Mucosa of descending colon (tissue), 3 donors: Measurements from ENCODE around the gene CD300LG. TPM values are rescaled to one million over a fixed set of nuclear protein-coding genes. Genes with fewer than 3 reads are reported as not detected.

Experiments used
- ATAC-seq: fragments of 200-7000 bp; cut with Tn5 transposase; one replicate; pipeline ENCODE4 v1.9.1; 2020; ENCODE audit warnings: mild to moderate bottlenecking, moderate library complexity
- DNase-seq, 3 donors: peaks; one replicate each; pipeline ENCODE4 v3.0.0-alpha.2; 2020
- H3K36me3 ChIP-seq: fragments of 200-600 bp; one replicate; pipeline ENCODE4 v1.8.0; 2021; ENCODE audit warnings: low read depth, mild to moderate bottlenecking
- H3K4me1 ChIP-seq: fragments of 200-600 bp; one replicate; pipeline ENCODE4 v1.8.0; 2021; ENCODE audit warnings: low read depth, mild to moderate bottlenecking
- H3K4me3 ChIP-seq: fragments of 200-600 bp; one replicate; pipeline ENCODE4 v1.8.0; 2021; ENCODE audit warnings: mild to moderate bottlenecking
- H3K9me3 ChIP-seq: fragments of 200-600 bp; one replicate; pipeline ENCODE4 v1.8.0; 2021; ENCODE audit warnings: mild to moderate bottlenecking
- CTCF ChIP-seq: fragments of 200-600 bp; IDR thresholded peaks from one replicate; pipeline ENCODE4 v1.8.0; 2022; ENCODE audit warnings: antibody characterized with exemption, mild to moderate bottlenecking
- intact Hi-C, 2 donors: fragments of 100-400 bp; cut with DNase I in 1 of 2; cut with micrococcal nuclease in 1 of 2; formaldehyde crosslinking; loops; one replicate each; pipeline versions ENCODE4 v1.11.0 to v1.11.1; 2022; cut with DNase I, micrococcal nuclease
- total RNA-seq, 3 donors: library from RNA; stranded (reverse); fragmentation: NEBNext Ultra II Directional in 2 of 3; extraction: Animal tissue kit (Norgen Biotek cat#: 25700) in 2 of 3; gene quantifications; one replicate each; pipeline versions ENCODE4 v1.2.1 to v1.2.4, GENCODE V29; 2021 to 2023
- donor health status: DM: no; HTN: no; CAD: no; lungs with moderate emphysema.
- donor health status: DM: no; HTN: no; CAD: no.
- donor health status: DM: no; HTN: yes; CAD: no.

CD300LG gene
- total RNA-seq, 3 donors from 2014 or later: 1.3 TPM; not detected in 2

GRCh38 chr17:43848601-43849000 is 1.6 kb downstream of the CD300LG start:
- no peak for DNase-seq
- H3K4me3 ChIP-seq: no peak overlapping the region
- no peaks in the 10 kb centered on the region for H3K9me3 ChIP-seq
- no peak for TF ChIP-seq CTCF
- intact Hi-C loops: no loop called here
- ATAC-seq: no peak
- H3K4me1 ChIP-seq: no peaks in the 10 kb centered on the region
- H3K36me3 ChIP-seq: no peaks in the 10 kb centered on the region

GRCh38 chr17:43849116-43849515 is 2.1 kb downstream of the CD300LG start:
- no peak for TF ChIP-seq CTCF
- ATAC-seq (no peak), DNase-seq (no peak)
- no peak overlapping the region for H3K4me3 ChIP-seq
- intact Hi-C loops: no loop called here
- no peaks in the 10 kb centered on the region for H3K36me3 ChIP-seq
- no peaks in the 10 kb centered on the region for H3K4me1 ChIP-seq
- H3K9me3 ChIP-seq: no peaks in the 10 kb centered on the region

GRCh38 chr17:43852571-43852970 is 5.6 kb downstream of the CD300LG start:
- Histone ChIP-seq H3K9me3 (no peaks in the 10 kb centered on the region), H3K4me3 (no peak overlapping the region), H3K36me3 (no peaks in the 10 kb centered on the region), H3K4me1 (no peaks in the 10 kb centered on the region)
- DNase-seq: no peak
- intact Hi-C loops: no loop called here
- no peak for ATAC-seq
- no peak for TF ChIP-seq CTCF

- no peaks in the 10 kb centered on the region for H3K4me1 ChIP-seq
- DNase-seq (peak in 1 of 3 donors; percentile 13), ATAC-seq (no peak)
- H3K9me3 ChIP-seq: no peaks in the 10 kb centered on the region
- TF ChIP-seq CTCF: no peak
- H3K4me3 ChIP-seq: no peak overlapping the region
- intact Hi-C loops: no loop called here
- no peaks in the 10 kb centered on the region for H3K36me3 ChIP-seq
Observed at GRCh38 chr17:43853546-43853945, 6.6 kb downstream of the CD300LG start.

- intact Hi-C loops: no loop called here
- no peak for TF ChIP-seq CTCF
- ATAC-seq: no peak
- Histone ChIP-seq H3K4me1 (no peaks in the 10 kb centered on the region), H3K36me3 (no peaks in the 10 kb centered on the region), H3K4me3 (no peak overlapping the region), H3K9me3 (no peaks in the 10 kb centered on the region)
- DNase-seq: no peak
Observed at GRCh38 chr17:43854498-43854897, 7.5 kb downstream of the CD300LG start.

- H3K36me3 ChIP-seq: no peaks in the 10 kb centered on the region
- DNase-seq (no peak), ATAC-seq (no peak)
- no peak overlapping the region for H3K4me3 ChIP-seq
- H3K9me3 ChIP-seq: no peaks in the 10 kb centered on the region
- no peaks in the 10 kb centered on the region for H3K4me1 ChIP-seq
- TF ChIP-seq CTCF: no peak
- intact Hi-C loops: no loop called here
Observed at GRCh38 chr17:43855061-43855460, 8.1 kb downstream of the CD300LG start.
